HepG2 (cell line): ENCODE measurements around the gene SH2B2. TPM values are rescaled to one million over a fixed set of nuclear protein-coding genes. Genes with fewer than 3 reads are reported as not detected.

Experiments used
- CBX5 ChIP-seq: sonication (generic); formaldehyde crosslinking; IDR thresholded peaks from 2 replicates; pipeline ENCODE4 v1.4.0; 2020; ENCODE audit warnings: missing genetic modification reagents, borderline replicate concordance
- CREBL2 ChIP-seq: sonication (generic); formaldehyde crosslinking; IDR thresholded peaks from 2 replicates; pipeline ENCODE4 v1.8.1; 2023; ENCODE audit warnings: missing genetic modification reagents, mild to moderate bottlenecking, borderline replicate concordance
- FOXP4 ChIP-seq: sonication (generic); formaldehyde crosslinking; IDR thresholded peaks from 2 replicates; pipeline ENCODE4 v1.4.0; 2020; ENCODE audit warnings: missing genetic modification reagents
- RXRB ChIP-seq: IDR thresholded peaks from 2 replicates; pipeline ENCODE4 v1.6.1; 2016; ENCODE audit warnings: borderline replicate concordance, missing genetic modification reagents, missing compliant biosample characterization
- SMC3 ChIP-seq: IDR thresholded peaks from 2 replicates; pipeline ENCODE4 v1.6.1; 2011; ENCODE audit warnings: low read length, improper control_type of control experiment
- SMYD3 ChIP-seq: sonication (generic); formaldehyde crosslinking; IDR thresholded peaks from 2 replicates; pipeline ENCODE4 v1.8.1; 2023; ENCODE audit warnings: mild to moderate bottlenecking, missing genetic modification reagents
- SOX6 ChIP-seq, 2 experiments: fragments of 450-650 bp in 1 of 2; sonication (generic) in 1 of 2; formaldehyde crosslinking in 1 of 2; IDR thresholded peaks; 2 replicates each; pipeline versions ENCODE4 v1.4.0 to v1.6.1; 2017 to 2020; ENCODE audit warnings: antibody characterized with exemption in 1 of 2, mild to moderate bottlenecking in 1 of 2, missing genetic modification reagents in 1 of 2
- THRA ChIP-seq: sonication (generic); formaldehyde crosslinking; IDR thresholded peaks from 2 replicates; pipeline ENCODE4 v1.4.0; 2020; ENCODE audit warnings: missing genetic modification reagents, borderline replicate concordance
- XBP1 ChIP-seq: sonication (generic); formaldehyde crosslinking; IDR thresholded peaks from 2 replicates; pipeline ENCODE4 v1.5.0; 2020; ENCODE audit warnings: missing genetic modification reagents
- ZFAT ChIP-seq: sonication (generic); formaldehyde crosslinking; conservative IDR thresholded peaks from 2 replicates; pipeline ENCODE4 v1.8.1; 2023; ENCODE audit warnings: missing genetic modification reagents, inconsistent platforms
- ZFY ChIP-seq: sonication (generic); formaldehyde crosslinking; IDR thresholded peaks from 2 replicates; pipeline ENCODE4 v1.4.0; 2020; ENCODE audit warnings: missing genetic modification reagents
- ZNF343 ChIP-seq: sonication (generic); formaldehyde crosslinking; IDR thresholded peaks from 2 replicates; pipeline ENCODE4 v1.4.0; 2020; ENCODE audit warnings: mild to moderate bottlenecking, missing genetic modification reagents
- ZNF350 ChIP-seq: sonication (generic); formaldehyde crosslinking; IDR thresholded peaks from 2 replicates; pipeline ENCODE4 v1.4.0; 2020; ENCODE audit warnings: mild to moderate bottlenecking, low read depth, missing genetic modification reagents, borderline replicate concordance
- ZNF414 ChIP-seq: sonication (generic); formaldehyde crosslinking; IDR thresholded peaks from 2 replicates; pipeline ENCODE4 v1.5.0; 2020; ENCODE audit warnings: missing genetic modification reagents
- ZNF460 ChIP-seq: sonication (generic); formaldehyde crosslinking; IDR thresholded peaks from 2 replicates; pipeline ENCODE4 v1.5.1; 2020; ENCODE audit warnings: missing genetic modification reagents, mild to moderate bottlenecking, borderline replicate concordance
- ZNF546 ChIP-seq: sonication (generic); formaldehyde crosslinking; conservative IDR thresholded peaks from 2 replicates; pipeline ENCODE4 v1.8.1; 2023; ENCODE audit warnings: mild to moderate bottlenecking, missing genetic modification reagents
- ZNF709 ChIP-seq: sonication (generic); formaldehyde crosslinking; IDR thresholded peaks from 2 replicates; pipeline ENCODE4 v1.5.0; 2020; ENCODE audit warnings: mild to moderate bottlenecking, missing genetic modification reagents
- ZSCAN20 ChIP-seq: sonication (generic); formaldehyde crosslinking; IDR thresholded peaks from 2 replicates; pipeline ENCODE4 v1.4.0; 2020; ENCODE audit warnings: missing genetic modification reagents, mild to moderate bottlenecking, borderline replicate concordance
- polyA plus RNA-seq, 8 experiments: library from polyadenylated mRNA; depleted of rRNA in 3 of 8; stranded (reverse) in 7 of 8; unstranded in 1 of 8; fragments of >200 nt; fragmentation: Illumina TruSeq in 4 of 8; extraction: Trizol in 4 of 8; gene quantifications; 2 replicates each; pipeline versions ENCODE4 v1.2.1 to v1.2.3, GENCODE V29; 2011 to 2016; ENCODE audit warnings: low read depth in 4 of 8, missing spikeins in 1 of 8, mixed read lengths in 1 of 8; ENCODE audit not compliant: insufficient read depth in 1 of 8
- total RNA-seq, 5 experiments: library from RNA; depleted of rRNA; stranded (reverse); fragments of >200 nt; fragmentation: Illumina TruSeq; extraction: Trizol; gene quantifications; 2 replicates each; pipeline ENCODE4 v1.2.3, GENCODE V29; 2016; ENCODE audit warnings: low read depth in 1 of 5

Gene SH2B2
- total and polyA plus RNA-seq, 2 of the 13 experiments (the other 11 are each of a cell fraction or from before 2014, with no cell fraction given) = 0.46 to 1.3 TPM

- TF ChIP-seq CBX5 (CRISPR knock-in tag) = peak; percentile 33; the same call in 1 of the 2 replicates
- peak; percentile 61; the same call in 1 of the 2 replicates for TF ChIP-seq THRA (CRISPR knock-in tag)
- TF ChIP-seq ZFY (CRISPR knock-in tag) = peak; percentile 42; the same call in 1 of the 2 replicates
- TF ChIP-seq ZNF343 (CRISPR knock-in tag) = 0 out of 2 replicates have a peak, but pooled peaks have one; percentile 59
- TF ChIP-seq ZNF350 (CRISPR knock-in tag) = no peak; the same call in 1 of the 2 replicates
- no peak for TF ChIP-seq XBP1 (CRISPR knock-in tag)
- TF ChIP-seq RXRB (CRISPR knock-in tag) = 0 out of 2 replicates have a peak, but pooled peaks have one; percentile 35
- peak; percentile 67 for TF ChIP-seq SMC3
- no peak for TF ChIP-seq SOX6 (IDR thresholded peaks at IDR 0.05)
- TF ChIP-seq SOX6 (CRISPR knock-in tag; IDR thresholded peaks at IDR 0.05) = 0 out of 2 replicates have a peak, but pooled peaks have one; percentile 23
- no peak for TF ChIP-seq ZNF460
- peak; percentile 41; the same call in 1 of the 2 replicates for TF ChIP-seq ZNF709 (CRISPR knock-in tag)
- TF ChIP-seq CREBL2 (CRISPR knock-in tag) = no peak
- TF ChIP-seq SMYD3 (CRISPR knock-in tag) = no peak
- TF ChIP-seq ZSCAN20 (CRISPR knock-in tag) = no peak
- peak; percentile 85 for TF ChIP-seq ZNF414 (CRISPR knock-in tag)
- TF ChIP-seq ZFAT (CRISPR knock-in tag) = no peak
- no peak for TF ChIP-seq ZNF546
- no peak for TF ChIP-seq FOXP4 (CRISPR knock-in tag)
Observed at GRCh38 chr7:102272075-102272916, 14.4 kb upstream of the SH2B2 start (continued).
